Activated CD8-positive, alpha-beta T cell treated with anti-CD3 and anti-CD28 coated beads for 36 hours (primary cell): ENCODE data around the gene CPA1. TPM values are rescaled to one million over a fixed set of nuclear protein-coding genes. Genes with fewer than 3 reads are reported as not detected.

ENCODE experiments used
- ATAC-seq: fragments of 200-7000 bp; cut with Tn5 transposase; one replicate; pipeline ENCODE4 v1.10.0; 2021; ENCODE audit warnings: mild to moderate bottlenecking, moderate library complexity
- CTCF ChIA-PET: fragments of 350-600 bp; sonication (Branson Sonifier 250); formaldehyde crosslinking; loops from one replicate; lab custom pipeline; 2021; ENCODE audit warnings: antibody characterized with exemption; lab: Charles Lee
- POLR2A ChIA-PET: fragments of 350-600 bp; sonication (Branson Sonifier 250); formaldehyde crosslinking; loops from one replicate; lab custom pipeline; 2021; ENCODE audit warnings: antibody characterized with exemption; lab: Charles Lee
- DNase-seq: peaks from one replicate; pipeline ENCODE4 v3.0.0-alpha.2; 2020
- H3K27ac Mint-ChIP-seq: one replicate; pipeline ENCODE4 v1.8.0; 2021; ENCODE audit warnings: mild to moderate bottlenecking, mixed read lengths
- H3K27me3 Mint-ChIP-seq: one replicate; pipeline ENCODE4 v1.8.0; 2021; ENCODE audit warnings: mixed read lengths
- H3K36me3 Mint-ChIP-seq: one replicate; pipeline ENCODE4 v1.8.0; 2021; ENCODE audit warnings: low read depth, mixed read lengths
- H3K4me1 Mint-ChIP-seq: one replicate; pipeline ENCODE4 v1.8.0; 2021; ENCODE audit warnings: low read depth, mixed read lengths
- H3K4me3 Mint-ChIP-seq: one replicate; pipeline ENCODE4 v1.8.0; 2021; ENCODE audit warnings: mild to moderate bottlenecking, moderate library complexity, mixed read lengths
- H3K9me3 Mint-ChIP-seq: one replicate; pipeline ENCODE4 v1.8.0; 2021; ENCODE audit warnings: mixed read lengths
- CTCF ChIP-seq: fragments of 200-600 bp; IDR thresholded peaks from one replicate; pipeline ENCODE4 v1.8.0; 2022; ENCODE audit warnings: antibody characterized with exemption, mild to moderate bottlenecking
- intact Hi-C: fragments of 100-400 bp; cut with micrococcal nuclease; formaldehyde crosslinking; loops from one replicate; pipeline ENCODE4 v1.10.0; 2022
- total RNA-seq, 2 experiments: library from RNA; stranded (reverse); gene quantifications; one replicate each; pipeline ENCODE4 v1.2.3, GENCODE V29; 2021

Gene CPA1
- total RNA-seq, 2 experiments from 2014 or later: not detected

DNA sequence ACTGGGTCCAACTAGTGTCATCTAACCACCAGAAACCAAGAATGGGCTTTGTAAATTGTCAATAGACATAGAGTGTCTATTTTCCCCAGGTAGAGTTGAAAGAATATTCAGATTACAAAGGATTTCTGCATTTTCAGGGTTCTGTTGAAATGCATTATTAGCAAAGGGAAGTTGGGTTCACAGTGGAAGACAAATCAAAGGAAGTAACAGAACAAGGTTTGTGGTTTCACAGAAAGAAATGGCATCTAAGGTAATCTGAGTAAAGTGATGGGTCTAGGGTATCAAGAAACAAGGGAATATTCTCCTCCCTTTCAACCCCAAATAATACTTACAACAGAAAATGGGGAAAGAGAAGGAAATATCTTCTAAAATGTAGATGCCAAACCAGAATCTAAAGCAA, 34.7 kb downstream of the CPA1 start:
- intact Hi-C loops: no loop called here
- Mint-ChIP-seq H3K27ac (peak overlapping the region; percentile 62), H3K27me3 (no peaks in the 10 kb centered on the region), H3K4me3 (peak overlapping the region; percentile 9), H3K9me3 (no peaks in the 10 kb centered on the region), H3K4me1 (peaks cover 84% of the 10 kb centered on the region), H3K36me3 (peaks cover 27% of the 10 kb centered on the region)
- CTCF ChIA-PET: no interaction called here
- no peak for TF ChIP-seq CTCF
- DNase-seq (no peak), ATAC-seq (no peak)
- POLR2A ChIA-PET: interaction anchor here (1.9 to 2.1 kb wide), 2 partner anchors 23 to 33 kb away, joined by 4 to 6 read pairs; no protein-coding TSS in a partner anchor

GRCh38 chr7:130417213-130417612, 36.9 kb downstream of the CPA1 start:
- DNase-seq (peak; percentile 42), ATAC-seq (peak; percentile 52)
- intact Hi-C loops: no loop called here
- H3K4me3 Mint-ChIP-seq: peak overlapping the region; percentile 49
- no peak for TF ChIP-seq CTCF
- peaks cover 13% of the 10 kb centered on the region for H3K36me3 Mint-ChIP-seq
- H3K4me1 Mint-ChIP-seq: peaks cover 81% of the 10 kb centered on the region
- no peaks in the 10 kb centered on the region for H3K27me3 Mint-ChIP-seq
- no peaks in the 10 kb centered on the region for H3K9me3 Mint-ChIP-seq
- POLR2A ChIA-PET: interaction anchor here (0.7 to 1.5 kb wide), 2 partner anchors 12 to 24 kb away, joined by 3 to 4 read pairs; partner anchors contain the start of gene CEP41
- CTCF ChIA-PET: no interaction called here
- H3K27ac Mint-ChIP-seq: peak overlapping the region; percentile 92

GRCh38 chr7:130418306-130418705, 38.0 kb downstream of the CPA1 start:
- POLR2A ChIA-PET: interaction anchor here (0.8 kb wide), 1 partner anchor 16 kb away, joined by 3 read pairs; no protein-coding TSS in a partner anchor
- no peak for ATAC-seq
- Mint-ChIP-seq H3K27ac (peak overlapping the region; percentile 92), H3K4me3 (no peak overlapping the region), H3K4me1 (peaks cover 82% of the 10 kb centered on the region), H3K36me3 (peaks cover 9% of the 10 kb centered on the region), H3K9me3 (no peaks in the 10 kb centered on the region), H3K27me3 (no peaks in the 10 kb centered on the region)
- intact Hi-C loops: no loop called here
- no peak for DNase-seq
- TF ChIP-seq CTCF: no peak
- CTCF ChIA-PET: no interaction called here

GRCh38 chr7:130419658-130420057, 39.4 kb downstream of the CPA1 start:
- ChIA-PET CTCF (no interaction called here), POLR2A (no interaction called here)
- ATAC-seq: peak; percentile 83
- Mint-ChIP-seq H3K36me3 (peaks cover 11% of the 10 kb centered on the region), H3K27me3 (no peaks in the 10 kb centered on the region), H3K9me3 (no peaks in the 10 kb centered on the region), H3K4me1 (peaks cover 80% of the 10 kb centered on the region), H3K27ac (peak overlapping the region; percentile 82), H3K4me3 (peak overlapping the region; percentile 45)
- peak; percentile 41 for DNase-seq
- no peak for TF ChIP-seq CTCF
- intact Hi-C loops: no loop called here

- POLR2A ChIA-PET: no interaction called here
- CTCF ChIA-PET: interaction anchor here (0.9 kb wide), 1 partner anchor 62 kb away, joined by 3 read pairs; no protein-coding TSS in a partner anchor
- Mint-ChIP-seq H3K27me3 (no peaks in the 10 kb centered on the region), H3K36me3 (peaks cover 17% of the 10 kb centered on the region), H3K27ac (peak overlapping the region; percentile 91), H3K9me3 (no peaks in the 10 kb centered on the region), H3K4me3 (peak overlapping the region; percentile 53), H3K4me1 (peaks cover 79% of the 10 kb centered on the region)
- DNase-seq (no peak), ATAC-seq (no peak)
- no peak for TF ChIP-seq CTCF
- intact Hi-C loops: no loop called here
Measured at GRCh38 chr7:130420943-130421578, 40.8 kb downstream of the CPA1 start.
